HepG2 (cell line): ENCODE results near the gene SLC23A3.

Experiments
- CBX1 ChIP-seq: IDR thresholded peaks from one replicate; pipeline ENCODE4 v1.6.1; 2016; ENCODE audit warnings: antibody characterized with exemption, low read depth
- CTCF ChIP-seq: sonication (generic); formaldehyde crosslinking; IDR thresholded peaks from 2 replicates; pipeline ENCODE4 v1.5.0; 2020; ENCODE audit warnings: mild to moderate bottlenecking, missing genetic modification reagents, moderate library complexity
- EHMT2 ChIP-seq: fragments of 200-600 bp; sonication (generic); IDR thresholded peaks from 2 replicates; pipeline ENCODE4 v1.7.0; 2017; ENCODE audit warnings: antibody characterized with exemption, low read depth, low read length, borderline replicate concordance
- HDAC2 ChIP-seq: sonication (generic); formaldehyde crosslinking; IDR thresholded peaks from 2 replicates; pipeline ENCODE4 v1.4.0; 2020; ENCODE audit warnings: missing genetic modification reagents
- KDM5B ChIP-seq: sonication (generic); formaldehyde crosslinking; IDR thresholded peaks from 2 replicates; pipeline ENCODE4 v1.4.0; 2020; ENCODE audit warnings: missing genetic modification reagents, mild to moderate bottlenecking, borderline replicate concordance
- MLLT10 ChIP-seq: sonication (generic); formaldehyde crosslinking; IDR thresholded peaks from 2 replicates; pipeline ENCODE4 v1.4.0; 2020; ENCODE audit warnings: missing genetic modification reagents
- SRF ChIP-seq: IDR thresholded peaks from 2 replicates; pipeline ENCODE4 v1.6.1; 2011; ENCODE audit warnings: mild to moderate bottlenecking, low read depth, low read length, moderate library complexity
- TP53 ChIP-seq: sonication (generic); formaldehyde crosslinking; conservative IDR thresholded peaks from 2 replicates; pipeline ENCODE4 v1.4.0; 2020; ENCODE audit warnings: missing genetic modification reagents
- U2AF2 ChIP-seq: fragments of 200-400 bp; formaldehyde crosslinking; IDR thresholded peaks from 2 replicates; pipeline ENCODE4 v1.6.1; 2017; ENCODE audit warnings: low read depth, mild to moderate bottlenecking, low read length
- ZMAT5 ChIP-seq: sonication (generic); formaldehyde crosslinking; IDR thresholded peaks from 2 replicates; pipeline ENCODE4 v1.5.0; 2020; ENCODE audit warnings: mild to moderate bottlenecking, low read depth, missing genetic modification reagents, borderline replicate concordance
- TF ChIP-seq, protein P1 (sequence below): sonication (generic); formaldehyde crosslinking; IDR thresholded peaks from 2 replicates; pipeline ENCODE4 v1.5.1; 2020; ENCODE audit warnings: missing genetic modification reagents, mild to moderate bottlenecking, borderline replicate concordance
- TF ChIP-seq, protein P2 (sequence below): sonication (generic); formaldehyde crosslinking; IDR thresholded peaks from 2 replicates; pipeline ENCODE4 v1.4.0; 2020; ENCODE audit warnings: missing genetic modification reagents
- TF ChIP-seq, protein P3 (sequence below): sonication (generic); formaldehyde crosslinking; IDR thresholded peaks from 2 replicates; pipeline ENCODE4 v1.4.0; 2020; ENCODE audit warnings: mild to moderate bottlenecking, missing genetic modification reagents
- TF ChIP-seq, protein P4 (sequence below): sonication (generic); formaldehyde crosslinking; IDR thresholded peaks from 2 replicates; pipeline ENCODE4 v1.9.0; 2021; ENCODE audit warnings: missing genetic modification reagents, borderline replicate concordance

DNA sequence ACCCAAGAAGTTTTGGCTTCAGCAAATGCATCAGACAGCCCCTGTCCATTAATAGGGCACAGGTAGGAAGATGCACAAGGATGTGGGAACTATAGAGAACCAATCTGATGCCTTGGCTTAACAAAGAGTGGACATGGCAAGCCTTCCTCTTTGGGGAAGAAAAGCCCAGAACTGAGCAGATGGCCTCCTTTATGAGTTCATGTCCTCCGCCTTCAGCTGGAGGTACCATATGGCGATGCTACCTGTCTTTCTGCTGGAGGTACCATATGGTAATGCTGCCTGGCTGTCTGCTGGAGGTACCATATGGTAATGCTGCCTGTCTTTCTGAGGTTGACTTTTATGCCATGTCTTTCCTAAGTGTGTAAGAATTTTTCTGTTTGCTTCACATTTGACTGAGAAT is 14.3 kb upstream of the SLC23A3 start:
- TF ChIP-seq, protein P1, sequence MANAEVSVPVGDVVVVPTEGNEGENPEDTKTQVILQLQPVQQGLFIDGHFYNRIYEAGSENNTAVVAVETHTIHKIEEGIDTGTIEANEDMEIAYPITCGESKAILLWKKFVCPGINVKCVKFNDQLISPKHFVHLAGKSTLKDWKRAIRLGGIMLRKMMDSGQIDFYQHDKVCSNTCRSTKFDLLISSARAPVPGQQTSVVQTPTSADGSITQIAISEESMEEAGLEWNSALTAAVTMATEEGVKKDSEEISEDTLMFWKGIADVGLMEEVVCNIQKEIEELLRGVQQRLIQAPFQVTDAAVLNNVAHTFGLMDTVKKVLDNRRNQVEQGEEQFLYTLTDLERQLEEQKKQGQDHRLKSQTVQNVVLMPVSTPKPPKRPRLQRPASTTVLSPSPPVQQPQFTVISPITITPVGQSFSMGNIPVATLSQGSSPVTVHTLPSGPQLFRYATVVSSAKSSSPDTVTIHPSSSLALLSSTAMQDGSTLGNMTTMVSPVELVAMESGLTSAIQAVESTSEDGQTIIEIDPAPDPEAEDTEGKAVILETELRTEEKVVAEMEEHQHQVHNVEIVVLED (CRISPR knock-in tag), result no peak
- no peak for TF ChIP-seq CBX1
- TF ChIP-seq MLLT10 (CRISPR knock-in tag), result no peak
- no peak for TF ChIP-seq U2AF2
- TF ChIP-seq, protein P2, sequence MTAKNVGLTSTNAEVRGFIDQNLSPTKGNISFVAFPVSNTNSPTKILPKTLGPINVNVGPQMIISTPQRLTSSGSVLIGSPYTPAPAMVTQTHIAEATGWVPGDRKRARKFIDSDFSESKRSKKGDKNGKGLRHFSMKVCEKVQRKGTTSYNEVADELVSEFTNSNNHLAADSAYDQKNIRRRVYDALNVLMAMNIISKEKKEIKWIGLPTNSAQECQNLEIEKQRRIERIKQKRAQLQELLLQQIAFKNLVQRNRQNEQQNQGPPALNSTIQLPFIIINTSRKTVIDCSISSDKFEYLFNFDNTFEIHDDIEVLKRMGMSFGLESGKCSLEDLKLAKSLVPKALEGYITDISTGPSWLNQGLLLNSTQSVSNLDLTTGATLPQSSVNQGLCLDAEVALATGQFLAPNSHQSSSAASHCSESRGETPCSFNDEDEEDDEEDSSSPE, result no peak
- no peak for TF ChIP-seq EHMT2
- no peak for TF ChIP-seq CTCF (CRISPR knock-in tag)
- TF ChIP-seq, protein P3, sequence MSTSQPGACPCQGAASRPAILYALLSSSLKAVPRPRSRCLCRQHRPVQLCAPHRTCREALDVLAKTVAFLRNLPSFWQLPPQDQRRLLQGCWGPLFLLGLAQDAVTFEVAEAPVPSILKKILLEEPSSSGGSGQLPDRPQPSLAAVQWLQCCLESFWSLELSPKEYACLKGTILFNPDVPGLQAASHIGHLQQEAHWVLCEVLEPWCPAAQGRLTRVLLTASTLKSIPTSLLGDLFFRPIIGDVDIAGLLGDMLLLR (CRISPR knock-in tag), result no peak
- TF ChIP-seq, protein P4, sequence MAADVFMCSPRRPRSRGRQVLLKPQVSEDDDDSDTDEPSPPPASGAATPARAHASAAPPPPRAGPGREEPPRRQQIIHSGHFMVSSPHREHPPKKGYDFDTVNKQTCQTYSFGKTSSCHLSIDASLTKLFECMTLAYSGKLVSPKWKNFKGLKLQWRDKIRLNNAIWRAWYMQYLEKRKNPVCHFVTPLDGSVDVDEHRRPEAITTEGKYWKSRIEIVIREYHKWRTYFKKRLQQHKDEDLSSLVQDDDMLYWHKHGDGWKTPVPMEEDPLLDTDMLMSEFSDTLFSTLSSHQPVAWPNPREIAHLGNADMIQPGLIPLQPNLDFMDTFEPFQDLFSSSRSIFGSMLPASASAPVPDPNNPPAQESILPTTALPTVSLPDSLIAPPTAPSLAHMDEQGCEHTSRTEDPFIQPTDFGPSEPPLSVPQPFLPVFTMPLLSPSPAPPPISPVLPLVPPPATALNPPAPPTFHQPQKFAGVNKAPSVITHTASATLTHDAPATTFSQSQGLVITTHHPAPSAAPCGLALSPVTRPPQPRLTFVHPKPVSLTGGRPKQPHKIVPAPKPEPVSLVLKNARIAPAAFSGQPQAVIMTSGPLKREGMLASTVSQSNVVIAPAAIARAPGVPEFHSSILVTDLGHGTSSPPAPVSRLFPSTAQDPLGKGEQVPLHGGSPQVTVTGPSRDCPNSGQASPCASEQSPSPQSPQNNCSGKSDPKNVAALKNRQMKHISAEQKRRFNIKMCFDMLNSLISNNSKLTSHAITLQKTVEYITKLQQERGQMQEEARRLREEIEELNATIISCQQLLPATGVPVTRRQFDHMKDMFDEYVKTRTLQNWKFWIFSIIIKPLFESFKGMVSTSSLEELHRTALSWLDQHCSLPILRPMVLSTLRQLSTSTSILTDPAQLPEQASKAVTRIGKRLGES (CRISPR knock-in tag), result no peak
- no peak for TF ChIP-seq KDM5B
- no peak for TF ChIP-seq TP53 (CRISPR knock-in tag)
- TF ChIP-seq SRF, result no peak
- TF ChIP-seq ZMAT5 (CRISPR knock-in tag), result no peak
- no peak for TF ChIP-seq HDAC2 (CRISPR knock-in tag)
